ENCODE results near the gene PPP1R14D.

Gene PPP1R14D

GRCh38 chr15:40832903-40833302 is 4.4 kb upstream of the PPP1R14D start:
- H3K4me1 ChIP-seq (ENCODE audit: control insufficient read depth in 1 of 2, insufficient read depth in 1 of 2, low read depth in 1 of 2, low read length in 1 of 2), result no peaks in the 10 kb centered on the region
- TF ChIP-seq CTCF (IDR thresholded peaks at IDR 0.05), result no peak
- H3K9me3 ChIP-seq, result no peaks in the 10 kb centered on the region
- no peak overlapping the region for H3K4me3 ChIP-seq (ENCODE audit: low read depth in 1 of 2, low read length in 1 of 2)
- H3K27ac ChIP-seq, result no peak overlapping the region
- H3K27me3 ChIP-seq, result peaks cover 7% of the 10 kb centered on the region
- H3K36me3 ChIP-seq, result no peaks in the 10 kb centered on the region

- Histone ChIP-seq H3K9me3 (no peaks in the 10 kb centered on the region), H3K36me3 (no peaks in the 10 kb centered on the region), H3K27ac (no peak overlapping the region), H3K4me1 (ENCODE audit: control insufficient read depth in 1 of 2, insufficient read depth in 1 of 2, low read depth in 1 of 2, low read length in 1 of 2) (no peaks in the 10 kb centered on the region), H3K27me3 (peaks cover 8% of the 10 kb centered on the region), H3K4me3 (ENCODE audit: low read depth in 1 of 2, low read length in 1 of 2) (no peak overlapping the region)
- no peak for TF ChIP-seq CTCF (IDR thresholded peaks at IDR 0.05)
Observed at GRCh38 chr15:40831861-40832260, 3.4 kb upstream of the PPP1R14D start.

- Histone ChIP-seq H3K4me1 (ENCODE audit: control insufficient read depth in 1 of 2, insufficient read depth in 1 of 2, low read depth in 1 of 2, low read length in 1 of 2) (no peaks in the 10 kb centered on the region), H3K36me3 (no peaks in the 10 kb centered on the region), H3K4me3 (ENCODE audit: low read depth in 1 of 2, low read length in 1 of 2) (no peak overlapping the region), H3K27ac (no peak overlapping the region), H3K9me3 (no peaks in the 10 kb centered on the region), H3K27me3 (peaks cover 8% of the 10 kb centered on the region)
- no peak for TF ChIP-seq CTCF (IDR thresholded peaks at IDR 0.05)
Observed at GRCh38 chr15:40830884-40831283, 2.4 kb upstream of the PPP1R14D start.

- Histone ChIP-seq H3K27me3 (peaks cover 8% of the 10 kb centered on the region), H3K4me3 (ENCODE audit: low read depth in 1 of 2, low read length in 1 of 2) (no peak overlapping the region), H3K4me1 (ENCODE audit: control insufficient read depth in 1 of 2, insufficient read depth in 1 of 2, low read depth in 1 of 2, low read length in 1 of 2) (no peaks in the 10 kb centered on the region), H3K36me3 (no peaks in the 10 kb centered on the region), H3K27ac (no peak overlapping the region), H3K9me3 (no peaks in the 10 kb centered on the region)
- TF ChIP-seq CTCF (IDR thresholded peaks at IDR 0.05), result no peak
Observed at GRCh38 chr15:40829115-40829514, 607 bp upstream of the PPP1R14D start.

- H3K9me3 ChIP-seq, result no peaks in the 10 kb centered on the region
- no peaks in the 10 kb centered on the region for H3K36me3 ChIP-seq
- H3K4me3 ChIP-seq (ENCODE audit: low read depth in 1 of 2, low read length in 1 of 2), result no peak overlapping the region
- no peaks in the 10 kb centered on the region for H3K4me1 ChIP-seq (ENCODE audit: control insufficient read depth in 1 of 2, insufficient read depth in 1 of 2, low read depth in 1 of 2, low read length in 1 of 2)
- no peak overlapping the region for H3K27ac ChIP-seq
- H3K27me3 ChIP-seq, result peaks cover 8% of the 10 kb centered on the region
- TF ChIP-seq CTCF (IDR thresholded peaks at IDR 0.05), result no peak
Observed at GRCh38 chr15:40826423-40827075, 2.0 kb downstream of the PPP1R14D start.
